Activated CD4-positive, CD25-positive, alpha-beta regulatory T cell (primary cell): ENCODE measurements around the gene NCAM2.

ENCODE experiments used
- DNase-seq, 4 experiments: peaks; one replicate each; lab custom pipeline; 2025; lab: John Stamatoyannopoulos, UW

The NCAM2 gene

GRCh38 chr21:21457077-21457476, 458.9 kb downstream of the NCAM2 start:
- no peak for DNase-seq

- DNase-seq, result no peak
These were observed 460.0 kb downstream of the NCAM2 start for GRCh38 chr21:21458124-21458631.

- DNase-seq, result no peak
These were observed 462.8 kb downstream of the NCAM2 start for GRCh38 chr21:21460979-21461378.

- no peak for DNase-seq
These were observed 465.2 kb downstream of the NCAM2 start for GRCh38 chr21:21463456-21463855.

- no peak for DNase-seq
These were observed 466.5 kb downstream of the NCAM2 start for GRCh38 chr21:21464684-21465083.

- no peak for DNase-seq
These were observed 468.5 kb downstream of the NCAM2 start for GRCh38 chr21:21466752-21467151.

- DNase-seq, result no peak
These were observed 469.8 kb downstream of the NCAM2 start for GRCh38 chr21:21468003-21468402.

GRCh38 chr21:21481239-21481638, 483.0 kb downstream of the NCAM2 start:
- no peak for DNase-seq

- DNase-seq, result no peak
These were observed 510.6 kb downstream of the NCAM2 start for GRCh38 chr21:21508859-21509258.

- DNase-seq, result no peak
These were observed 532.5 kb downstream of the NCAM2 start for GRCh38 chr21:21530680-21531079.

GRCh38 chr21:21547368-21547953, 549.3 kb downstream of the NCAM2 start:
- DNase-seq, result no peak

GRCh38 chr21:21559285-21560045, 561.3 kb downstream of the NCAM2 start:
- no peak for DNase-seq
